K562 (cell line): ENCODE results near the gene NFKB2. TPM values are rescaled to one million over a fixed set of nuclear protein-coding genes. Genes with fewer than 3 reads are reported as not detected.
A peak's percentile ranks its signal among the peaks of the same experiment; 100 is the strongest.

Experiments
- ARID3A ChIP-seq: IDR thresholded peaks from 2 replicates; pipeline ENCODE4 v1.6.1; 2012; ENCODE audit warnings: low read depth, low read length, improper control_type of control experiment, borderline replicate concordance
- CCAR2 ChIP-seq: fragments of 200-400 bp; formaldehyde crosslinking; IDR thresholded peaks from 2 replicates; pipeline ENCODE4 v1.6.1; 2017; ENCODE audit warnings: mild to moderate bottlenecking, low read depth, low read length
- FOXO4 ChIP-seq: fragments of 450-650 bp; formaldehyde crosslinking; IDR thresholded peaks from 2 replicates; pipeline ENCODE4 v1.4.0; 2020; ENCODE audit warnings: mild to moderate bottlenecking, moderate library complexity
- GABPB2 ChIP-seq: fragments of 250-450 bp; sonication (Bioruptor Pico); conservative IDR thresholded peaks from 2 replicates; pipeline ENCODE4 v1.5.1; 2021; ENCODE audit warnings: mild to moderate bottlenecking
- HNRNPLL ChIP-seq: fragments of 200-400 bp; formaldehyde crosslinking; IDR thresholded peaks from 2 replicates; pipeline ENCODE4 v1.6.1; 2017; ENCODE audit warnings: low read length, low read depth, mild to moderate bottlenecking; ENCODE audit not compliant: poor library complexity, severe bottlenecking
- ID3 ChIP-seq, 2 experiments: fragments of 250-450 bp in 1 of 2; fragments of 450-650 bp in 1 of 2; sonication (Bioruptor Pico) in 1 of 2; IDR thresholded peaks; 2 replicates each; pipeline versions ENCODE4 v1.6.1 to v1.8.0; 2016 to 2021; ENCODE audit warnings: mild to moderate bottlenecking in 2 of 2, moderate library complexity in 2 of 2, missing compliant biosample characterization in 1 of 2, missing genetic modification characterization in 1 of 2
- PKNOX1 ChIP-seq: fragments of 450-650 bp; IDR thresholded peaks from 2 replicates; pipeline ENCODE4 v1.6.1; 2016
- POLR2A ChIP-seq: fragments of 450-650 bp; conservative IDR thresholded peaks from 2 replicates; pipeline ENCODE4 v1.6.1; 2016
- SLC30A9 ChIP-seq: fragments of 250-450 bp; sonication (Bioruptor Pico); IDR thresholded peaks from 2 replicates; pipeline ENCODE4 v1.8.0; 2022; ENCODE audit warnings: mild to moderate bottlenecking, moderate library complexity
- SMAD4 ChIP-seq: fragments of 250-450 bp; sonication (Bioruptor Pico); conservative IDR thresholded peaks from 2 replicates; pipeline ENCODE4 v1.8.0; 2021; ENCODE audit warnings: inconsistent platforms, mild to moderate bottlenecking, moderate library complexity
- TAL1 ChIP-seq: fragments of 450-650 bp; IDR thresholded peaks from 2 replicates; pipeline ENCODE4 v1.6.1; 2016; ENCODE audit warnings: mild to moderate bottlenecking
- ZBTB1 ChIP-seq: sonication (generic); formaldehyde crosslinking; IDR thresholded peaks from 2 replicates; pipeline ENCODE4 v1.8.1; 2023; ENCODE audit warnings: missing genetic modification reagents, low read depth, mild to moderate bottlenecking, borderline replicate concordance
- ZNF175 ChIP-seq: fragments of 200-800 bp; sonication (Bioruptor generic); IDR thresholded peaks from 2 replicates; pipeline ENCODE4 v1.6.1; 2016; ENCODE audit warnings: low read depth, mild to moderate bottlenecking, missing genetic modification characterization, missing compliant biosample characterization
- ZNF398 ChIP-seq: fragments of 250-450 bp; sonication (Bioruptor Pico); IDR thresholded peaks from 2 replicates; pipeline ENCODE4 v1.8.0; 2021; ENCODE audit warnings: moderate library complexity, mild to moderate bottlenecking, inconsistent platforms
- ZNF408 ChIP-seq: fragments of 250-450 bp; sonication (Bioruptor Pico); IDR thresholded peaks from 2 replicates; pipeline ENCODE4 v1.4.0; 2020; ENCODE audit warnings: low read depth, mild to moderate bottlenecking, moderate library complexity
- ZNF592 ChIP-seq: fragments of 450-650 bp; IDR thresholded peaks from 2 replicates; pipeline ENCODE4 v1.6.1; 2017; ENCODE audit warnings: antibody characterized with exemption, mild to moderate bottlenecking
- polyA plus RNA-seq, 8 experiments: library from polyadenylated mRNA; depleted of rRNA in 4 of 8; stranded (reverse) in 5 of 8; unstranded in 3 of 8; fragments of >200 nt; fragmentation: Nextera tagmentation in 2 of 8; fragmentation: Illumina TruSeq in 1 of 8; extraction: Ambion mirVana in 2 of 8; extraction: Trizol in 1 of 8; gene quantifications; 2 replicates each; pipeline versions ENCODE4 v1.2.1 to v1.2.3, GENCODE V29; 2011 to 2014; ENCODE audit warnings: inconsistent platforms in 1 of 8, missing spikeins in 1 of 8
- total RNA-seq, 7 experiments: library from RNA; depleted of rRNA in 6 of 7; stranded (reverse); fragments of >200 nt in 6 of 7; fragmentation: Illumina TruSeq in 2 of 7; extraction: Trizol in 2 of 7; gene quantifications; 2 replicates each; pipeline versions ENCODE4 v1.2.1 to v1.2.3, GENCODE V29; 2011 to 2021; ENCODE audit warnings: low replicate concordance in 1 of 7

NFKB2 gene
- total and polyA plus RNA-seq, 9 of the 15 experiments (the other 6 are each of a cell fraction or from before 2014, with no cell fraction given): 0.07 to 20.3 (median 7.9) TPM

GRCh38 chr10:102450374-102451104 lies 55.0 kb downstream of the NFKB2 start (continued):
- peak; percentile 87 for TF ChIP-seq ZNF592
- no peak for TF ChIP-seq TAL1
- peak; percentile 36 for TF ChIP-seq HNRNPLL
- TF ChIP-seq ID3 (CRISPR knock-in tag; IDR thresholded peaks at IDR 0.05): no peak
- TF ChIP-seq ID3 (tag; IDR thresholded peaks at IDR 0.05): peak; percentile 56; the same call in 1 of the 2 replicates
- TF ChIP-seq FOXO4: no peak
- no peak for TF ChIP-seq PKNOX1
- no peak for TF ChIP-seq GABPB2 (CRISPR knock-in tag)
- TF ChIP-seq ZNF175 (CRISPR knock-in tag): no peak
- peak; percentile 85 for TF ChIP-seq SMAD4 (CRISPR knock-in tag)
- TF ChIP-seq ZNF408: no peak
- no peak for TF ChIP-seq CCAR2
- no peak for TF ChIP-seq POLR2A
- TF ChIP-seq ZBTB1 (CRISPR knock-in tag): no peak
- no peak for TF ChIP-seq SLC30A9 (CRISPR knock-in tag)
- TF ChIP-seq ZNF398 (CRISPR knock-in tag): no peak
- TF ChIP-seq ARID3A: no peak
